GM23248 (cell line): ENCODE data around the gene VNN1.

ENCODE experiments used
- EZH2 ChIP-seq: fragments of 200-600 bp; sonication (generic); IDR thresholded peaks from 2 replicates; pipeline ENCODE4 v1.6.1; 2018; ENCODE audit warnings: antibody characterized with exemption, mild to moderate bottlenecking; ENCODE audit not compliant: insufficient read depth, poor library complexity, severe bottlenecking
- EZH2phosphoT487 ChIP-seq: fragments of 200-600 bp; sonication (generic); IDR thresholded peaks from 2 replicates; pipeline ENCODE4 v1.6.1; 2018; ENCODE audit warnings: antibody characterized with exemption, moderate library complexity, mild to moderate bottlenecking, low read depth; ENCODE audit not compliant: insufficient read depth

- TF ChIP-seq EZH2 (no peak), EZH2phosphoT487 (no peak)
These were observed 50.2 kb downstream of the VNN1 start for GRCh38 chr6:132663661-132664060.
